AG10803 (cell line): ENCODE data around the gene TCF7L1.
A peak's percentile ranks its signal among the peaks of the same experiment; 100 is the strongest.

Experiments used
- DNase-seq: peaks from one replicate; pipeline ENCODE4 v3.0.0; 2010; ENCODE audit warnings: low read depth
- H3K4me3 ChIP-seq: 2 replicates; pipeline ENCODE4 v1.5.1; 2011; ENCODE audit warnings: mild to moderate bottlenecking, low read length, control low read depth
- TF ChIP-seq, protein P1 (sequence below): conservative IDR thresholded peaks from 2 replicates; pipeline ENCODE4 v1.5.1; 2011; ENCODE audit warnings: mild to moderate bottlenecking, low read length, control low read depth, inconsistent platforms

Gene TCF7L1

DNA sequence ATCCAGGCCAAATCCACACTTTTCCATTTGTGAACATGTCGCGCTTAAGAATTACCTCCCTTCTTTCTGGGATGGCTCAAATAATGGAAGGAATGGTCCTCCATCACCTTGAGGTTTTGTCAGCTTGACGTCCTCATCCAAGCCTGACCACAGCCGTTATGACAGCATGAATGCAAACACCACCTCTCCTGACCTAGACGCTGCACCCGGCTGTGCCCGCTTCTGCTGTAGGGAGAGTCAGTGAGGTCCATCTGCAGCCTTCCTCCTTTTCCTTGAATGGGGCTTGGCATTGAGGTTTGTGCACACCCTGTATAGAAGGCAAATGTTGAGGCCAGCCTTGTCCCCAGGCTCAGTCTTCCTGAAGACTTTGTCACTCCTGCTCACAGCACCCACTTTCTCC, 109.1 kb downstream of the TCF7L1 start:
- no peak overlapping the region for H3K4me3 ChIP-seq
- TF ChIP-seq, protein P1, sequence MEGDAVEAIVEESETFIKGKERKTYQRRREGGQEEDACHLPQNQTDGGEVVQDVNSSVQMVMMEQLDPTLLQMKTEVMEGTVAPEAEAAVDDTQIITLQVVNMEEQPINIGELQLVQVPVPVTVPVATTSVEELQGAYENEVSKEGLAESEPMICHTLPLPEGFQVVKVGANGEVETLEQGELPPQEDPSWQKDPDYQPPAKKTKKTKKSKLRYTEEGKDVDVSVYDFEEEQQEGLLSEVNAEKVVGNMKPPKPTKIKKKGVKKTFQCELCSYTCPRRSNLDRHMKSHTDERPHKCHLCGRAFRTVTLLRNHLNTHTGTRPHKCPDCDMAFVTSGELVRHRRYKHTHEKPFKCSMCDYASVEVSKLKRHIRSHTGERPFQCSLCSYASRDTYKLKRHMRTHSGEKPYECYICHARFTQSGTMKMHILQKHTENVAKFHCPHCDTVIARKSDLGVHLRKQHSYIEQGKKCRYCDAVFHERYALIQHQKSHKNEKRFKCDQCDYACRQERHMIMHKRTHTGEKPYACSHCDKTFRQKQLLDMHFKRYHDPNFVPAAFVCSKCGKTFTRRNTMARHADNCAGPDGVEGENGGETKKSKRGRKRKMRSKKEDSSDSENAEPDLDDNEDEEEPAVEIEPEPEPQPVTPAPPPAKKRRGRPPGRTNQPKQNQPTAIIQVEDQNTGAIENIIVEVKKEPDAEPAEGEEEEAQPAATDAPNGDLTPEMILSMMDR, result no peak

DNA sequence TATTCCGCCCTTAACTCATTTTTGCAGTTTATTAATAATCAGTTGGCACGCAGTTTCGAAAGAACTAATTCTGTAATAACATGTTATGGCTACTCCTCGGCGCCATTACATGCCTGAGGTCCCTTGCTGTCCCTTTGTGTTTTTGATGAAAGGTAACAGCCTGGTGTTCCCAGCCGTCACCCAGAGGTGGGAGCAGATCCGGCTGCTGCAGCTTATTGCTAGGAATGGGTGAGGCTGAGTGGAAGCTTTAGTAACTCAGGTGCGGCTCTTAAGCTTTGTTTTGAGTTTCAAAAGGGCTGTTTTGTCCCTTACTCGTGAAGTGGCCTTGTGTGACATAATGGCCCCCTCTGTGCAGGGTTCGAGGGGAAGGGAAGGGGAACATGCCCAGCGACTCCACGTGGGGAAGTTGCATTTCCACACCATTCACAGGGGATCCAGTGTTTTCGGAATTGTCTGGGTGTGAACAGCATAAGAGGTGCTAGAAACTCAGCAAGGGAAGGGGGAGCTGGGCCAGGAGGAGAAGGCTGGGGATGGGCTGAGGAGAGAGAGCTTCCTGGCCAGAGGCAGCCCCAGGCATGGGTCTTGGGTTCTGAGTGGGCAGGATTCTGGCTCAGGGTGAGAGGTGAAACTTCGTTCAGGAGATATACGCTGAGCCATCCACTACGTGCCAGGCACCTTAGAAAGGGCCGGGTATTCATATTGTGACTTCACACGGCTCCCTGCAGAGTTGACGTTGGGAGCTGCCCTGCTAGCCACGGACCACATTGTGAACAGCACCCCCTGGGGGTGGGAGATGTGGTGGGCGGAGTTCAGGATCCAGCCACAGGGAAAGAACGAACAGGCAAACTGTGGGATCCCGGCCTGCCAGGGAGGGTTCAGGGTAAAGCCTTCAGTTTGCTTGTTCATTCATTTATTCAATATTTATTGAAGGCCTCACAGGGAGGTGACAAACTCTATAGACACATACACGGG, 110.2 kb downstream of the TCF7L1 start:
- DNase-seq, result no peak
- no peak overlapping the region for H3K4me3 ChIP-seq
- TF ChIP-seq, protein P1, result peak; percentile 28

More for the DNA sequence above, 109.1 kb downstream of the TCF7L1 start:
- no peak for DNase-seq

DNA sequence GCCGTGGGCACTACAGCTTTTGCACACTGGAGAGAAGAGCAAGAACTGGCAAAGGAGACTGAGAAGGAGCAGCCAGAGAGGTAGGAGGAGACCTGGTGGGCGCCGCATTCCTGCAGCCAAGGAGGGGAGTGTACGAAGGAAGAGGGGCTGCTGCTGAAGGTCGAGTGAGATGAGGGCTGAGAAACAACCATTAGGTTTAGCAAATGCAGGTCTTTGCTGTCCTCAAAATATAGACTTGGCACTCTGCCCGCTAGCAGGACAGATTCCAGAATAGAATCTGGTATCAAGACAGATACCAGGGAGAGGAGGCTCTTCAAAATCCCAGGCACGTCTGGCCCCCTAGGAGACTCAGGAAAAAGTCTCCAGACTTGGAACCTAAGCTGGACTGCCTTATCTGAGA, 111.6 kb downstream of the TCF7L1 start:
- DNase-seq, result no peak
- TF ChIP-seq, protein P1, result no peak
- H3K4me3 ChIP-seq, result no peak overlapping the region

DNA sequence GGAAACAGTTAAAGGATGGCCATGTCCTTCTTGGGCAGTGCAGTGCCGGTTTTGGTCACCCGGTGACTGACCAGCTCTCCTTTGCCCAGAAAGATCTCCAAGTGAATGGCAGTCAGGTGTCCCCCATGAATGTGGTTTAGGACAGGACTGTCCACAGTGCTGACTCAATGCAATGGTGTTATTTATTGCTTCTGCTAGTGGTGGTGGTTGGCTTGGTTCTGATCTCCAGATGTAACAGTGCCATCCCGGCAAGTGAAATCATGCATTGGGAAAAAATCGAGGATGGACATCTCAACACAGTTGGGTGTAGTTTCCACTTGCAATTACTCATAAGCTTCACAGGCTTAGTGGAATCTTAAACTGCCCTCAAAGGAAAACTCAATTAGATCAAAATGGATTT, 112.7 kb downstream of the TCF7L1 start:
- H3K4me3 ChIP-seq, result no peak overlapping the region
- TF ChIP-seq, protein P1, result no peak
- DNase-seq, result peak; percentile 79

DNA sequence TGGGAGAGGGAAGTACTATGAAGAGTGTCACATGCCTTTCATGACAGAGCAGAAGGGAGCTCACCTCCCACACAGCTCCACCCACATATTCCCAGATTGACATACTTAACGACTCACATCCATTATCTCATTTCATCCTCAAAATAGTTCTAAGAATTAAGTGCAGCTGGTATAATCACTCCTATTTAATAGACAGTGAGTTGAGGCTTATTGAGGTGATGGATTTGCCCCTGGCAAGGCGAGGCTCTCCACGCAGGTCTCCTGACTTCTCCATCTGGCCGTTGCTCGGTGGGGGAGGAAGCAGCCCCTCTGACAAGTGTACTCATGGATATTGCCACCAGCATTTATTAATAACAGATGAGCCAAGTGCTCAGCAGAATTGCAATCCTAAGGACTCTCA, 113.2 kb downstream of the TCF7L1 start:
- DNase-seq, result peak; percentile 40
- TF ChIP-seq, protein P1, result no peak
- no peak overlapping the region for H3K4me3 ChIP-seq

DNA sequence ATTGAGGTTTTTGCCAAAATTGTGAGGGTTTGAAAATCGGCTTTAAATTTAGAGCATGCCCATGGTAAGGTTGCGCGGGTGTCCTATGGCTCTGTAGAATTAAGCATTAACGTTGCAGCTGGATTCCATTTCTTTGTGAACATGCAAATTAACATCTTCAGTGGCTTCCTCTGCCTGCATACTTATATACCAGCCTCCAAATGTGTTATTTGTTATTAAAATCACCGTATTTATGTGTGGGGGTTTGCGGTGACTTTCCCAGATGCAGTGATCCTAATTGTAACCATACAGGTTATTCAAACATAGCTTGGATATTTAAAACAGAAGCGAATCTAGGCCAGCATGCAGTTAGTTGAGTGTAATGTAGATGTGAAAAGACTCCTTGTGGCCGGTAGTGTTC, 114.4 kb downstream of the TCF7L1 start:
- TF ChIP-seq, protein P1, result no peak
- DNase-seq, result no peak
- H3K4me3 ChIP-seq, result no peak overlapping the region
